ENCODE results near the gene MAT2A. TPM values are rescaled to one million over a fixed set of nuclear protein-coding genes. Genes with fewer than 3 reads are reported as not detected.
"Not testable (repeated sequence)": the region's sequence is repeated elsewhere in the genome, so short reads cannot be mapped to it uniquely, and the experiment has no call there.

The MAT2A gene
- total RNA-seq, 1 donor from 2014 or later: 118 TPM

DNA sequence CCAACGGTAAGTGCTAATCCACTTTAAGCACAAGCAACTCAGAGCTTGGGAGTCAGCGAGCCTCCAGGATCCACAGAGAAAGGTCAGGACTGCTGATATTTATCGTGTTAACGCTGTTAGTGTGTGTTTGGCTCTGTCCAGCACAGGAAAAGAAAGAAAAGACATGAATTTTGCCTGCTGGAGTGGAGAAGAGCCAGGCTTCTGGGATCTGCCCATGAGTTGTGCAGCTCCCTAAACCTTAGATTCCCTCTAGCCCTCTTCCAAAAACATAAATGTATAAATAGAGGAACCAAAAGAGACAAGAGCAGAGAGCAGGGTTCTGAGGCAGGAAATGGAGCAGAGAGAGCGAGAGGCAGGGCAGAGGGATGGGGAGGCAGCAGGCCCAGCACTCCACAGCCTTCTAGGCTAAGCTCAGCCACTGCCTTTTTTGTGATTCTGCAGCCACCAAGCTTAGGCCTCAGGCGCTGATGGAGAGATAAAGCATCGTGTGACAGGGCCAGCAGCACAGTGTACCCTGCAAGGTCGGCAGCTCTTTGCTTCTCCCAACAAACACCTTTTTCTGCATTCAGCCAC is 14.5 kb upstream of the MAT2A start:
- DNase-seq: peak; percentile 47

DNA sequence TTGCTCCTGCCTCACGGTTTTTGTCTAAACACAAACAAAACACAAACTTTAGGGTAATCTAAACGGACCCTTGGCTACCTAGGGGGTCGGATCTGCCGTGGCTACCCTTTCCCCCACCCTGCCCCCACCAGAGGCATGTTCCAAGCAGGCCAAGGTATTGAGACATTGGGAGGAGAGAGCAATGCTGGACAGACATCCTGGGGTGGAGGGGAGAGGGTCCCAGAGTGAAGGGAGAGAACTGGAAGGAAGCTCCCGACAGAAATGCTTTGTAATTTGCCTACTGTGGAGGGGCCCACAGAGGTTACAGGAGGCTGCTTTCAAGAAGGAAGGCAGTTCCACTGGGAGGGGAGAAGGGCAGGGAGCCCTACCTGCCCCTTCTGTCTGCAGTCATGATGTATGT is 13.9 kb upstream of the MAT2A start:
- DNase-seq: no peak

DNA sequence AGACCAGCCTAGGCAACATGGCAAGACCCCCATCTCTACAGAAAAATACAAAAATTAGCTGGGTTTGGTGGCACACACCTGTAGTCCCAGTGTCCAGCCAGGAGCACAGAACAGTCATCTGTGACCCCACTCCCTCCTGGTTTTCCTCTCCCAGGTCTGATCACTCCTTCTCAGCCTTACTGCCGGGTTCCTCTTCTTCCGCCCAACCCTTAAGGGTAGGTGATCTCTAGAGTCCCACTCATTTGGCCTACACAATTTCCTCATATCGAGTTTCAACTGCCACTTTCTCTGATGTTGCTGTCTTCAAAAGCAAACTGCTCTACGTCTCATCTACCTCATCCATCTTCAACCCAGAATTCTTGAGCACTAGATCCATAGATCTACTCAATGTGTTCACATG is 13.4 kb upstream of the MAT2A start:
- no peak for DNase-seq

DNA sequence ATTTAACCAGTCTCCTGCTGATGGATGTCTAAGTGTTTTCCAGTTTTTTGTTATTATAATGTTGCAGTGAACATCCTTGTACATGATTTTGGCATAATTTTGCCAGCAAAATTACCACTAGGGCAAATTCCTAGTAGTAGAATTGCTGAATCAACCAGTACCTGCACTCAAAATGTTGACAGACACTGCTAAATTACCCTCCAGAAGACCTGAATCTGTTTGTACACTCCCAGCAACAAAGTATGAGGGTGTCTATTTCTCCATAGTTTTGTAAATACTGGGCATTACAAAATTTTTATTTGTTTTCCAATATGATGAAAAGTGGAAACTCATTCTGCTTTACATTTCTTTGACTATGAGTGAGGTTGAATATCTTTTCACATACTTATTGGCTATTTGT is 11.2 kb upstream of the MAT2A start:
- no peak for DNase-seq

DNA sequence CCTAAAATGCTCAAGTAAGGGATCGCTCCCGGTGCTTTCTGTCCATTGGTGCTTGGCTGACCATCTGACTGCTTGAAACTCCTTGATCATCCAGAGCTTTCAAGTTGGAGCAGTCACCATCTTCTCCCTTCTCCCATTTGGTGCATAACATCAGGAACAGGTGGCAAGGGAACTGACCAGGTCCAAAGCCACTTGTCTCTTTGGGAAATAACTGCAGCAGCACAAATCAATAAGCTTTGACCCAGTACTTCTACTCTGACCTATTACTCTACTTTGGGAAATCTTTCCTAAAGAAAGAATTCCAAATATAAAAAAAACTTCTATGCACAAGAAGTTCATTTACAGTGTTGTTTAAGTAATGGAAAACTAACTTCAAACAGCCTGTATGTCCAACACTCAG is 10.6 kb upstream of the MAT2A start:
- DNase-seq: no peak

DNA sequence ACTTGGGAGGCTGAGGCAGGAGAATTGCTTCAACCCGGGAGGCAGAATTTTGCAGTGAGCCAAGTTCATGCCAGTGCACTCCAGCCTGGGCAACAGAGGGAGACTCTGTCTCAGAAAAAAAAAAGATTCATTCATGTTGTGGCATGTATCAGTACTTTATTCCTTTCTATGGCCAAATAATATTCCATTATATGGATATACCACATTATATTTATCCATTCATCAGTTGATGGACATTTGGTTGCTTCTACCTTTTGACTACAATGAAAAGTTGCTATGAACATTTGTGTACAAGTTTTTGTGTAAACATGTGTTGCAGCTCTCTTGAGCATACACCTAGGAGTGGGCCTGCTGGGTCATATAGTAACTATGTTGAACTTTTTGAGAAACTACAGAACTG is 9.2 kb upstream of the MAT2A start:
- no peak for DNase-seq

DNA sequence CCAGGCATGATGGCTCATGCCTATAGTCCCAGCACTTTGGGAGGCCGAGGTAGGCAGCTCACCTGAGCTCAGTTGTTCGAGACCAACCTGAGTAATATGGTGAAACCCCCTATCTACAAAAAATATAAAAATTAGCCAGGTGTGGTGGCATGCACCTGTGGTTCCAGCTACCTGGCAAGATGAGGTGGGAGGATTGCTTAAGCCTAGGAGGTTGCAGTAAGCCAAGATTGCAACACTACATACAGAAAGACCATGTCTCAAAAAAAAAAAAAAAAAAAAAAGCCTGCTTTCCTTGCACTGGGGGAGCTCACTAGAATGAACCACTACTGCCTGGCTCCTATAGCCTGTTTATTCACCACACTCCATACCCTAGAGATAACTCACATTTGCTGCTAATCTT is 7.4 kb upstream of the MAT2A start:
- DNase-seq: no peak

DNA sequence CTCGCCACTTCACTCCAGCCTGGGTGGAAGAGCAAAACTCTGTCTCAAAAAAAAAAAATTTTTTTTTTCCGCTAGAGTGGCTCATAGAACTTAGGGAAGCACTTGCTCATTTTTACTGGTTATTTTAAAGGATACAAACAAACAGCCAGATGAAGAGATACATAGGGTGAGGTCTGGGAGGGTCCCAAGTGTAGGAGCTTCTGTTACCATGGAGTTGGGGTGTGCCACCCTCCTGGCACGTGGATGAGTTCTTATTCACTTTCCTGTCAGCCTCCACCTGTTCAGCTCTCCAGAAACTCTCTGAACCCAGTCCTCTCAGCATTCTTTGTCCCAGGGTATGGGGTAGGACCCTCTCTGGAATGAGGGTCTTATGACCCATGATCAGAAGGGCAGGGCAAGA is 4.9 kb upstream of the MAT2A start:
- DNase-seq: no peak

DNA sequence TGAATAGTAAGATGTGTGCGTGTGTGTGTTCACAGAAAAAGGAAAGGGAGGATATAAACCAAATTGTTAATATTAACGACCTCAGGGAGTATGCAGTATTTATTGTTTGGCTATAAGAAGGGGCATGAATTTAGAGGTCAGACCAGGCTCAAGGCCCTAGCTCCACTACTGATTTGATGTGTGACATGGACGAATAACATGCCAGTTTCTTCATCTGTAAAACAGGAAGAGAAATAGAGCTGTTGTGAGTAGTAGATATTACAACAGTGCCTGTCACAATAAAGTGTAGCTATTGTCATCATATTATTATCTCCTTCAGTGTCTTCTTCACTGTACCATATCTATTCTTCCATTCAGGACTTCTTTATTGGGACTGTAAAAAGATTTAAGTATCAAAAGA is 4.1 kb upstream of the MAT2A start:
- no peak for DNase-seq

DNA sequence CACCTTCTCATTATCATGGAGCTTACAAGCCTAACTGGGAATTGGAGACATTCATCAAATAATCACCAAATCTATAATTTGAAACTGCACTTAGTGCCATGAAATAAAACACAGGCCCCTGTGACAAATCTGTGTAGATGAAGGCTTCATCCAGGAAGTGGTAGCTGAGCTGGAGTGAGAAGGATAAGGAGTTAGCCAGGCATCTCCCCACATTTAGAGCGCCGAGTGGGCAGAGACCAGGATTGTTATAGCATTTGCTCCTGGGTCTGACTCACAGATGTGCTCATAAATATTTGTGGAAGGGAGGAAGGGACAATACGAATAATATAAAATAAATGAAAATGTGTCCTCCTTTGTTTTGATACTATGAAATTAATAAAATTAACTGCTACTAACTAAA is 2.5 kb upstream of the MAT2A start:
- DNase-seq: no peak

DNA sequence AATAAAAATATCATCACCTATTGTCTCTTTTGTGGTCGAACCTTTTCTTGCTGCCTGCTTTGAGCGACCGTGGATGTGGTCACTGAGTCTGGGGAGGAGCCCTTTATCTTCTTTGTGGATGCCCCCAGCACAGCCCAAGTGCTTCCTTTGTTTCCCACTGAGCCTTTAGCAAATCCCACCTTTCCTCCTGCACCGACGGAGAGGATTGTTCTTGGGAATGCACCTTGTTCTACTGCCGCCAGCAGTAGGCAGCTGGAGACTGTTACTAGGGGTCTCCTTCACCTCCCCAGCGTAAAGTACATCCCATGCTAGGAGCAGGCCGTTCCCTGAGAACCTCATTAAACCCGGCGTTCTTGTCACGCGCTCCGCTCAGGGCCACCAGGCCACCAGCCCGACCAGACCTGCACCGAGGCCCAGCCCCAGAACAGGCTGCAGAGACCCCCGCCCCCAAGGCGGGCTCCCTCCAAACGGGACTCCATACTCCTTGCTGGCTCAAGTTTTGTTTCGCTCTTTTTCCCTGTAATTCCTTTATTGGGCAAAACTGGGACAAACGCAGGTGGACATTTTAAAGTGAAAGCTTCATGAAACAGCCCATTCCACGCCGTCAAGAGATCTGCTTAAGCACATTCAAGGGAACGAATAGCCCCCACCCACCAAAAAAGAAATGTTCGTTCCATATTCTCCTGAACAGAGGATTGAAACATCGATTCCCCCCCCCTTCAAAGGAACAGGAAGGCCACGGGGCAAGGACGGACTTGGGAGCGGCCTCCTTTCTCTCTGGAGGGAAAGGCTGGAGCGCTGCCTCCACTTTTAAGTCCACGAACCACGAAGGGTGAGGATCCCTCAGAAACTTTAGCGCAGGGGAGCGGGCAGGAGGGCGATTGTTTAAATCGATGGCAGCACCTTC is 1.1 kb upstream of the MAT2A start:
- DNase-seq: peak; percentile 75

DNA sequence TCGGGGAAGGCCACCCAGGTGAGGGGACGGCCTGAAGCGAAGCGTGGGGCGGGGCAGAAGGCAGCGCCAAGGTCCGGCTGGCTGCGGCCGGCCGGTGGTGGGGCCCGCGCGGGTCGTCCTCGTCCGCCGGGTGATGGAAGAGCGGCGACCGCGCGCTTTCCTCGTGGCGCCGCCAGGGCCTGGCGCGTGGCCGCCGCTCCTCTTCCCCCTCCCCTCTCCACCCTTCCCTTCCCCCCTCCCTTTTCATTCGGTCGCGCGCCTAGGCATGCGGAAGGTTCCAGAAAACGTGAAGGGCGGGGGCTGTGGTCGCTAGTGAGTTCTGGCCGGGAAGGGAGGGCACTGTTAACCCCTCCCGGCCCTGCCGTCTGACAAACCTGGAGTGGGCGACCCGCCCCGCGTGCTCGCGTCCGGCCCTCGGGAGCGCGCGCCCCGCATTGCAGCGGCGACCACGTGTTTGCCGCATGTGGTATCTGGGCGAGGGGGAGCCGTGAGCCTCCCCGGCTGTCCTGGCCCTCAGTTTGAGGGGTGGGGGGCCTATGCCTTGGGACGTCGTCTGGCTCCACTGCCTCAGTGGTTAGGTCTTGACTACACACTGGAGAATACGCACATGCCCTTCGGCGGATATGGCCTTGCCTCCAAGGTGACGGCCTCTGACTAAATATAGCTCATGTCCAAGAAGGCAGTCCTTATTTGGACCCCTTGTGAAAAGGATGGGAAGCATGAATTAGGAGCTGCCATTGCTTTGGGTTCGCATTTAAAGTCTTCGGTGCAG is 579 bp downstream of the MAT2A start:
- DNase-seq: peak; percentile 90

DNA sequence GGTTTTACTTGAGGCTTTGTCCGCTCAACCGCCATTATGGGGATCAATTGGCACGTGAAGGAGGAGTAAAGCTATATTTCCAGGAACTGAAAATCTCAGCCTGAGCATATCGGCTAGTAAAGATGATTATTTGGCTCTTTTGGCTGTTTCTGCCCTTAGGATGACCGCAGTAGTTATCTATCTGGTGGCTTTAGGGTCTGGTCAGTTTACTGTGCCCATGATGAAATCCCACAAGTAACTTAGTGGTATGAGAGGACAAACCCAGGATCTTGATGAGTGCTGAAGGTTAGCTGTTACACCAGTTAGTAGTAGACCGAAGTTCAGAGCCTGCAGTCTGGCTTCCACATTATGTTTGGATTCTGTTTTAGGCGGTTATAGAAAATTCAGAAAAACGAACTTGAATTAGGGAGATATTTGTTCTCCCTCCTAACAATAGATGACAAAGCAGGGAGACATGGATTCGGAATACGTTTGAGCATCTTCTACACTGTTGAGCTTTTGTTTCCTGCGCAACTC is 1.2 kb downstream of the MAT2A start:
- no peak for DNase-seq

DNA sequence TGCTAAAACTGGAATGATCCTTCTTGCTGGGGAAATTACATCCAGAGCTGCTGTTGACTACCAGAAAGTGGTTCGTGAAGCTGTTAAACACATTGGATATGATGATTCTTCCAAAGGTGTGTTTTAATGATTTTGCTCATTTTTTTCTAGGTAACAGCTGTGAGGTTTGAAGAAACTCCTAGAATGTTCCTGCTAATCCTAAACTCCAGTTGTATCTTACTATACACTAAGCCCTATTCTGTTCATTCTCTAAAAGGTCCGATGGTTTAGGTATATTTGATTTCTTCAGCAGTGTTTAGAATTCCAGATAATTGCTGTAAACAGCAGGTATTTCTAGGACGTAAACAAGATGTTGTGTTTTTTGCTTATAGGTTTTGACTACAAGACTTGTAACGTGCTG is 2.3 kb downstream of the MAT2A start:
- DNase-seq: no peak

DNA sequence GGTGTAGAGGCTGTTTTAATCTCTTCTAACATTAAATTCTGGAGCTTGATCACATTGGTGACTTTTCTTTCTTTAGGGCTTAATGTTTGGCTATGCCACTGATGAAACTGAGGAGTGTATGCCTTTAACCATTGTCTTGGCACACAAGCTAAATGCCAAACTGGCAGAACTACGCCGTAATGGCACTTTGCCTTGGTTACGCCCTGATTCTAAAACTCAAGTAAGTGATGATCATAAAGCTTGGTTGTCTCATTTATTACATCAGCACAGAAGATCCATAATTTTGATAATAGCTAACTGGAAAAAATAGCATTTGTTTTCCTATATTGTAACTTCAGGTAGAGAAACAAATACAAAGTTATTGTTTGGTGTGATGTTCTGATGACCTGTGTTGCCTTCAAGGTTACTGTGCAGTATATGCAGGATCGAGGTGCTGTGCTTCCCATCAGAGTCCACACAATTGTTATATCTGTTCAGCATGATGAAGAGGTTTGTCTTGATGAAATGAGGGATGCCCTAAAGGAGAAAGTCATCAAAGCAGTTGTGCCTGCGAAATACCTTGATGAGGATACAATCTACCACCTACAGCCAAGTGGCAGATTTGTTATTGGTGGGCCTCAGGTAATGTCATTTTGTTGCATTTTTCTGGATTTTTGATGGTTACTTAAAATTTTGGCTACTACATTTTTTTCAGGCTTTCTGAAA is 2.9 kb downstream of the MAT2A start:
- no peak for DNase-seq

DNA sequence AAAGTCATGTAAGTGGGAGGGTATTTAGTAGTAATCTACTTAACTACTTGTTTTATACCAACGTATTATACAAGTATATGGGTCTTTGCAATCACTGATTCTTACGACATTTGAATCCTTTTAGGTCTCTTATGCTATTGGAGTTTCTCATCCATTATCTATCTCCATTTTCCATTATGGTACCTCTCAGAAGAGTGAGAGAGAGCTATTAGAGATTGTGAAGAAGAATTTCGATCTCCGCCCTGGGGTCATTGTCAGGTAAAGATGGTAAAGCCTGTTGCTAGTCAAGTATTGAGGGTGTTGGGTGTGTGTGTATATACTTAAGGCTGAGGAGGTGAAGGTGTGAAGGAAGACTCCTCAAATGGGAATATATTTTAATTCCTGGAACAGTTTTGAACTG is 3.8 kb downstream of the MAT2A start:
- DNase-seq: no peak

DNA sequence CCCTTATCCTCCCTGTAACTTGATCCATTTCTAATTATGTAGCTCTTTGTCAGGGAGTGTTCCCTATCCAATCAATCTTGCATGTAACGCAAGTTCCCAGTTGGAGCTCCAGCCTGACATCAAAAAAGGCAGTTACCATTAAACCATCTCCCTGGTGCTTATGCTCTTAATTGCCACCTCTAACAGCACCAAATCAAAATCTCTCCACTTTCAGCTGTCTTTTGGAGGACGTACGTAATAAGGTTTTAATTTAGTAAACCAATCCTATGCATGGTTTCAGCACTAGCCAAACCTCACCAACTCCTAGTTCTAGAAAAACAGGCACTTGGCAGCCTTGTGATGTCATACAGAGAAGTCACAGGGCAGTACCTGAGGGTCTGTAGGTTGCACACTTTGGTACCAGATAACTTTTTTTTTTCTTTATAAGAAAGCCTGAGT is 5.3 kb downstream of the MAT2A start:
- not testable (repeated sequence) for DNase-seq

DNA sequence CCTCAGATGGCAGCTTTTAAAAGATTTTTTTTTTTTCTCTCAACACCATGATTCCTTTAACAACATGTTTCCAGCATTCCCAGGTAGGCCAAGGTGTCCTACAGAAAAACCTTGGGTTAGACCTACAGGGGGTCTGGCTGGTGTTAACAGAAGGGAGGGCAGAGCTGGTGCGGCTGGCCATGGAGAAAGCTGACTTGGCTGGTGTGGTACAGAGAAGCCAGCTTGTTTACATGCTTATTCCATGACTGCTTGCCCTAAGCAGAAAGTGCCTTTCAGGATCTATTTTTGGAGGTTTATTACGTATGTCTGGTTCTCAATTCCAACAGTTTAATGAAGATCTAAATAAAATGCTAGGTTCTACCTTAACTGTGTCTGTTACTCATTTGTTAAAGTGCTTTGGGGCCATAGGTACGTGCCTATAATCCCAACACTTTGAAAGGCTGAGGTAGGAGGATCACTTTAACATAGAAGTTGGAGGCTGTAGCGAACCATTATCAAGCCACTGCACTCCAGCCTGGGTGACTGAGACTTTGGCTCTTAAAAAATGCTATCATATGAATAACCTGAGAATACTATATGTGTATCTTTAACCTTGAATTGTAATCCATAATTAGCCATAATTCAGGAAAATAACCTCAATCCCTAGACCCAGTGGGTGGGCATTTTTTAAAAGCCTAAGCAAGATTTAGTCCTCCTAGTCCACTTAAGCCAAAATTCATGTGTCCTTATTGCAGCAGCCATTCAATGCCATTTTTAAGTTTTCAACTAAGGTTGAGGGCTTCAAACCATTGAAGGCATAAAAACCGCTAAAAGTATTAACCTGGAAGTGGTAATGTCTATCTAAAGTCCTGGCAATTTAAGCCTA is 6.2 kb downstream of the MAT2A start:
- not testable (repeated sequence) for DNase-seq

DNA sequence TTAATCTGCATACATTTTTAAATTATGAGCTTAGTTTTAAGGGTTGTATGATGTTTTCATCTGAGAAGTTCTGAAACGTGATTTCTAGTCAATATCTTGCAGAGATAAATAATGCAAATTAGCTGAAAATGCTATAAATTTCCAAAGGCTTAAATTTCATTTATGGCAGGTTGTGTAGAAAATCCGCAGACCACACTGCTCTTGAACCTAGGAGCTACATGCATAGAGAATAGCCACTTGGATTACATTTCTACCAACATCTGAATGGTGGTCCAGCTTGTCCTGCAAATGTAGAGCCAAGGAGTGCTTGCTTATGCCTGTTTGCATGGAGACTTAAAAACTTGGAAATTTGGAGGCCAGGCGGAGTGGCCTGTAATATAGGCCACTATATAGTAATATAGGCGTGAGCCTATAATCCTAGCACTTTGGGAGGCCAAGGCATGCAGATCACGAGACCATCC is 6.8 kb downstream of the MAT2A start:
- no peak for DNase-seq

DNA sequence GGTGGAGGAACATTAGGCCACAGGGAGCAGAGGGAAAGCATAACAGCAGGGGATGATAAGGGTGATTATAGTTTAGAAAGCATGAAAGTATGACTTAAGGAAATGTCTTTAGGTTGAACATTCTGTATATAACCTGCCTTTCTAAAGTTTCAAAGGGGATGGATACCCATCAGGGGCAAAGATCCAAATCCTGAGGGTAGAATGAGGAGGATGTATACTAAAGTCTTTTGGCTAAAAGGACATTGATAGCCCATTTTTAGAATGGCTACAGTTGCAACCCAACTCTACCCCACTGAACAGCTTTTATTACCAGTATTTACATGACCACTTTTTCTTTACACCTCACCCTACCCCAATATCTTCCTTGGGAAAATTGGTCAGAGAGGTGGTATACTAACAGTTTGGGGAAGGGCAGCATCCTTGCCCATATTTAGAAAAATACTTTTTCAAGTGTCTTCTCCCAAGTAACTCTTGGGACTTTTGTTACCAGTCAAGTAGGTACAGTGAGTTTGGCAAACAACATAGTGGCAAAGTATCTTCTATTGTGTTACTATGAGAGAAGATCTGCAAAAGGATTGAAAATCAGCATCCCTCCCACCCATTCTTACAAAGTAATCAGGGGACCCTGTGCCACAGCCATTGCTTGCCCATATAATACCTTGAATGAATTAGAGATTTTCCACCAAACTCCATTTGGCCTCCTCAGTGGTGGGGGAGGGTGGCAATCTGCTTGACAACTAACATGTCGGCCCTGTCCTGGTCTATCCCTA is 8.3 kb downstream of the MAT2A start:
- DNase-seq: no peak

Data from tongue (tissue), 2 donors.